ENCODE data around the gene KRTAP4-16.
"Not testable (repeated sequence)": the region's sequence is repeated elsewhere in the genome, so short reads cannot be mapped to it uniquely, and the experiment has no call there.

The KRTAP4-16 gene

GRCh38 chr17:41073676-41074075 is 28.3 kb downstream of the KRTAP4-16 start:
- DNase-seq (ENCODE audit: low spot score): no peak

DNA sequence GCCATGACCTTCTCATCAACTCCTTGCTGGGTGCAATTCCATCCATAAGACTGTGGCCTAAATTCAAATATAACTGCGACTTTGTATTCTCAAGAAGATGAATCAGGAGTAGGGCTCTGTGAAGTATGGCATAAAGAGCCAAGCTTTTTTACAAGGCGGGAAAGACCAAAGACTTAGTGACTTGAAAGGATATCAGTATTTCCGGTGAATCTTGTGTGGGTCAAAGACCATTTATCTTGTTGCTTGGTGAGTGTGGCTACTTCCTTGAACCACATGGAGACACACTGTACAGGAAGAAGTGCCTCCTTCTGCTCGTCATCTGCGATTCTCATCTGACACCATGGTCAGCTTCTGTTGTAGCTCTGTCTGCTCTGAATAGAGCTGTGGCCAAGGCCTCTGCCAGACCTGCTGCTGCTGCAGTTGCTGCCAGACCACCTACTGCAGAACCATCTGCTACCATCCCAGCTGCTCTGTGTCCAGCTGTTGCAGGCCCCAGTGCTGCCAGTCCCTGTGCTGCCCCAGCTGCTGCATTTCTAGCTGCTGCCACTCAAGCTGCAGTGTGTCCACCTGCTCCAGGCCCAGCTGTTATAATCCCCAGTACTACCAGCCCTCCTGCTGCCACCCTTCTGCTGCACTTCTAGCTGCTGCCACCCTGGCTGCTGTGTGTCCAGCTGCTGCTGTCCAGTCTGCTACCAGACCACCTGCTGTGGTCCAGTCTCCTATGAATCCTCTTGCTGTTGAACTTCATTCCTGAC is 30.2 kb downstream of the KRTAP4-16 start:
- no peak for DNase-seq (ENCODE audit: low spot score)

GRCh38 chr17:41069031-41069430 is 33.0 kb downstream of the KRTAP4-16 start:
- DNase-seq (ENCODE audit: low spot score): no peak

DNA sequence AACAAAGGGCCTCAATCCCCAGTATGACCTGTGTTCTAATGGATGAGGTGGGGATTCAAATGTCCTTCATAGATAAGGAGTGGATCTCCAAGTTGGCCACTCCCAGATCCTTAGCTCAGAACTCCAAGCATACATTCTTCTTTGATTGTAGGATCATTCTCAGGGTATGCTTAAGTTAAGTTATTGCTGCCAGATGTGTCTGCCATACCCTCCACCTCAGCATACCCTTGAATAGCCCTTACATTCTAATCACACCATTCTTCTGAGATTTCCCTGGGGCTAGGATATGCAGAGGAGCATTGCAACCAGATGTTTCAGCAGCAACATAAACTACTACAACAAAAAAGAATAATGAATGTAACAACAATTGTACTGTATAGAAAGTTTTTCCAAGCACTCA is 34.7 kb downstream of the KRTAP4-16 start:
- DNase-seq (ENCODE audit: low spot score): no peak

DNA sequence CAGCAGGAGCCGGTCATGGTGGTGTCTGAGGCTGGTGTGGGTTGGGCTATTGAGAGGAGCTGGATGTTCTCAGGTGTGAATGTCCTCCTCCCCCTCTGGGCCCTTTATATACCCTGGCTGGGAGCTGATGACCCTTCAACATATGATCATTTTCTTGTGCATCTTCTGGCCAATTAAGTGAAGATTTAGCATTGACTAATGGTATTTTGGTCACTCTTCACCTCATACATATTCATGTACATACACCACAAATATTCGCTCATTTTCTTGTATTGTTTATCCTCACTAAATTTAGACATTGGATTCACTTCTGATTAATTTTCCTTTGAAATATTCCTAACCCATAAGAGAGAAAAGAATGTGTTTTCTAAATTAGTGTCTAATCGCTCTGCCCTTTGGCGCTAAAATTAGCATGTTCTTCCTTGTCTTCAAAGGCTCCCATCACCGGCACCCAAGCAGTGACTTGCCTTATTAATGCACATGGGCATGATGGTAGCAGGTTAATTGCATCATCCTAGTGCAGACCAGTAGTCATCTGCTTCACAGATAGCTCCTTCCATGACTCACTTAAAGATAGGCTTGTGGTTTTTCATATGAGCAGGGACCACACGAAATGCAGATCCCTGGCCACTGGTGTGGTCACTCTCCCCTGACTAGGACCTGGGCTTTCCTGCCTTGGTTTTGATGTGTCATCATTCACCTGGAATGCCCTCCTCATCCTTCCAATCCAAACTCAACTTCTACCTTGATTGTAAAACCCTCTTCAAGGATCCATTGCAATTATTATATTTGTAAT is 36.0 kb downstream of the KRTAP4-16 start, which contains the start of gene KRTAP2-4:
Gene KRTAP2-4 (minus strand): TSS at position 51 of the 796 bp plus-strand sequence. CDS start 34 bp downstream, at position 17.
- peak; percentile 78 for DNase-seq (ENCODE audit: low spot score)

GRCh38 chr17:41065016-41065689 is 36.9 kb downstream of the KRTAP4-16 start:
- not testable (repeated sequence) for DNase-seq (ENCODE audit: low spot score)

DNA sequence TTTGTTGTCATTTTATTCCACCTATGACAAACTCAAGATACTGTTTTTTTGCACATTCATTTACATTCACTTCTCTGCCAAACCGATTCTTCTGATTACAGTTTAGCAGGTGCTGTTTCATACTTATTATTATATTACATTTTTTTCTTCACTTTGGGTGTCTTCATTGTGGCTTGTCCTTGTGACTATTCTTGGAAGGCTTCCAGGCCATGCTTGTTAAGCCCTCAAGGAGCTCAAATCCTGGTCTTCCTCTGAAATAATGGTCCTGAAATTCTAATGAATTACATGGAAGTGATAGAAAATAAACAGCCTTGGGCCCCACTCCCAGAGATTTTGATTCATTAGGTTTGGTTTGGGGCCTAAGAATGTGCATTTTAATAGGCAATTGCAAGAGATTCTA is 37.7 kb downstream of the KRTAP4-16 start:
- DNase-seq (ENCODE audit: low spot score): no peak

DNA sequence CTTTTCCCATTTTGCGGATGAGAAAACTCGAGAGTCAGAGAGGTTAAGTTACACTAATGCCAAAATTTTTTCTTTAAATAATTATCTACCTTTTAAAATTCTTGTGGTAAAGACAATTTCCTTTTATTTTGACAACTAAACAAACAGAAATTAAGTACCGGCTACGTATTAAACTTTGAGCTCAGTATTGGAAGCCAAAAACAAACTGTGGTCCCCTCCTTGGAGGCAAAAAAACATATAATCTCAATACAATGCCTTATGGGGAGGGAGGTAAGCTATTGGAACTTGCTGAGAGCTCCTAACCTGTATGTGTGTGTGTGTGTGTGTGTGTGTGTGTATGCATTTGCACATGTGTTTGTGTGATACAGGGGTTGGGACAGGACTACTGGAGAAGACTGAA is 38.6 kb downstream of the KRTAP4-16 start:
- DNase-seq (ENCODE audit: low spot score): no peak

DNA sequence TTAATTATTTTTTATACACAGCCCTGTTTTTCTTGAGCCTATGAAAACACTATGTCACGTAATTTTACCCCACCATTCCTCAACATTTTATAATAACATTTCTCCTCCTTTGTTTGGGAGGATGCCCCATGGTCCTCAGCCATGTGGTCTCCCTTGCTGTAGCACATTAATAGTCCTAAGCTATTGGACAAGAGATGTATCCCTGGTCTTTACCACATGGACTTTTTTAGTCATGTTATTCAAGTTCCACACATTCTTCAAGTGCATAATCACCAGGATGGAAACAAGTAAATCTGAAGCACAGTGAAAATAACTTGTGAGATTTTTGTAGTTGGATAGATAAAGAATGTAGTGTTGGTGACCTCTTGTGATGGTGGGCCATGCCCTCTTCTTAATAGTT is 40.0 kb downstream of the KRTAP4-16 start:
- DNase-seq (ENCODE audit: low spot score): peak; percentile 87

DNA sequence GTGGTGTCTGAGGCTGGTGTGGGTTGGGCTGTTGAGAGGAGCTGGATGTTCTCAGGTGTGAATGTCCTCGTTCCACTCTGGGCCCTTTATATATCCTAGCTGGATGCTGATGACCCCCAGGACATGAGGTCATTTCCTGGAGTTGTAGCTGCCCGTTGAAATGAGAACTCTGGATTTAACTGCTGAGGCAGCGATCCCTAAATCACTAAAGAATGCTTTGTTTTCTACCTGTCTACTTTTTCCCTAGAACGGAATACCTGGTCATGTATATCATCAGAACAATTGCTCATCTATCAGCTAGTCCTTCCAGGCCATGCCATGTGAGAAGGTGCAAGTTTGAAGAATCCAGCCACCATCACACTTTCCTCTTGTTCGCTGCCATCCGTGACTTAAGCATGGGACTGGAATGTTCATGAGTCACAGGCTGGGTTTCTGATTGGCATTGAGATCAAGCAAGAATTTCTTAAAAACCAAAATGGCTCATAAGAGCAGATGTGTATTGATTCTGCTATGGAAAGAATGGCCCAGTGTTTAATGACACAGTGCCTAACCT is 41.9 kb downstream of the KRTAP4-16 start, which contains the start of gene KRTAP2-3:
Gene KRTAP2-3 (minus strand): TSS at position 63 of the 553 bp plus-strand sequence. CDS start 64 bp downstream, outside the sequence.
- DNase-seq (ENCODE audit: low spot score): peak; percentile 72

DNA sequence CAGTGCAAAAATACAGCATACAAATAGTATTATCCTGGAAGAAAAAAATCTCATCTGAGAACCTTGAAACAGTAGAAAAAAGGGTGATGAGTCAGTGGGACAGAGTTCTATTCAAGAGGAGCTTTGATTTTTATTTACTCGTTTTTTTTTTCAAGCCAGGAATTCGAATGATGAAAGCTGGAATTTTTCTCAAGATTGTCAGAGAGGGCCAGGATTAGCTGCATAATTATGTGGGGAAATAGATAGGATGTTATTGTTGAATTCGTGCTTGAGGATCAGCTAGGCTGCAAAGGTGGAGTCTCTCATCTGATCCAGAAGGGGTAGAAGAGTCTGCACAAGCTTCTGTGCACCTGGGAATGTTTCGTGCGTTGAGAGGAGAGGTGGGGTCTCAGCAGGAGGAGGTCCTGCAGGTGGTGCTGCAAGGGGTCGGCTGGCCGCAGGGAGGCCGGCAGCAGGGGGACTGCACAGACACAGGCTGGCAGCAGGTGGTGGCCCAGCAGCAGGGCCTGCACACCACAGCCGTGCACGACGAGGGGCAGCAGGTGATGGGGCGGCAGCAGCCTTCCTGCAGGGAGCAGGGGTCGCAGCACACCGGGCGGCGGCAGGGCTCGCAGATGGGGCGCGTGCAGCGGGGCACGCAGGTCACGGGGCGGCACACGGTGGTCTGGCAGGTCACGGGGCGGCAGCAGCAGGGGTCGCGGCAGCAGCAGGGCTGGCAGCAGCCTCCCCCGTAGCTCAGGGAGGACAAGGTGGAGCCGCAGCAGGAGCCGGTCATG is 42.5 kb downstream of the KRTAP4-16 start:
- peak; percentile 71 for DNase-seq (ENCODE audit: low spot score)

GRCh38 chr17:41058741-41059140 is 43.3 kb downstream of the KRTAP4-16 start:
- DNase-seq (ENCODE audit: low spot score): no peak

DNA sequence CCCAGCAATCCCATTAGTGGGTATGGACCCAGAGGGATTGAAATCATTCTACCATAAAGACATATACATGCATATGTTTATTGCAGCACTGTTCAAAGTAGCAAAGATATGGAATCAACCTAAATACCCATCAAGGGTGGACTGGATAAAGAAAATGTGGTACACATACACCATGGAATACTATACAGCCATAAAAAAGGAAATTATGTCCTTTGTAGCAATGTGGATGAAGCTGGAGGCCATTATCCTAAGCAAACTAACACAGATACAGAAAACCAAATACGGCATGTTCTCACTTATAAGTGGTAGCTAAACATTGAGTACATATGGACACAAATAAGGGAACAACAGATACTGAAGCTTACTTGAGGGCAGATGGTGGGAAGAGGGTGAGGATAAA is 44.5 kb downstream of the KRTAP4-16 start:
- no peak for DNase-seq (ENCODE audit: low spot score)

- not testable (repeated sequence) for DNase-seq (ENCODE audit: low spot score)
These were observed 46.9 kb downstream of the KRTAP4-16 start, which contains the start of gene KRTAP2-2 for GRCh38 chr17:41055130-41055529. KRTAP2-2 (minus strand) TSS chr17:41055230; CDS start chr17:41055211, 19 bp downstream.

GRCh38 chr17:41054556-41054955 is 47.5 kb downstream of the KRTAP4-16 start:
- DNase-seq (ENCODE audit: low spot score): not testable (repeated sequence)

DNA sequence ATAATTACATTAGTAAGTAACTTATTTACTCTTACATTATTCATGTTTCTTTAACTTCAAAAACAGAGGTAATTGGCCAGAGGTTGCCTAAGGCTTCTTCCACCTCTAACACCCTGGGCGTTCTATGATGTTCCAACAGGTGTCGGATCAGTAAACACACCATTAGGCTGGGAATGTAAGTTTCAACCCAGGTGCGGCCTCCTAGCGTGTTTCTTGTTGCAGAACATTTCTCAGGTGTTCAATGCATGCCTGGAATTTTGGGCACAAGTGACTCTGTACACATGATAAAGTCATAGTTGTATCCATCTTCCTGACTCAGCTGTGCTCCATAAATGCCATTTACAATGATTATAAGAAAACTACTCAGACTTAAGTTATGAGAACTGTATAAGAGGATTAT is 48.0 kb downstream of the KRTAP4-16 start:
- DNase-seq (ENCODE audit: low spot score): no peak

DNA sequence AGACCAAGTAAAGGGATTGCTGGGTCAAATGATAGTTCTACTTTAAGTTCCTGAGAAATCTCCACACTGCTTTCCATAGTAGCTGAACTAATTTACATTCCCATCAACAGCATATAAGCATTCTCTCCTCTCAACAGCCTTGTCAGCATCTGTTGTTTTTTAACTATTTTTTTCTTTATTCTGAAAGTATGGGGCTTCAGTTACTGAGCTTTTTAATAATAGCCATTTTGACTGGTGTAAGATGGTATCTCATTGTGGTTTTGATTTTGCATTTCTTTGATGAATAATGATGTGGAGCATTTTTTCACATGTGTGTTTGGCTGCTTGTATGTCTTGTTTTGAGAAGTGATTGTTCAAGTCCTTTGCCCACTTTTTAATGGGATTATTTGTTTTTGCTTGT is 49.4 kb downstream of the KRTAP4-16 start:
- DNase-seq (ENCODE audit: low spot score): no peak
